K562 (cell line): Measurements from ENCODE around the gene RTN4. TPM values are rescaled to one million over a fixed set of nuclear protein-coding genes. Genes with fewer than 3 reads are reported as not detected.
A peak's percentile ranks its signal among the peaks of the same experiment; 100 is the strongest.

Experiments used
- ARID4B ChIP-seq: sonication (generic); formaldehyde crosslinking; IDR thresholded peaks from 2 replicates; pipeline ENCODE4 v1.8.0; 2022; ENCODE audit warnings: mild to moderate bottlenecking, missing genetic modification reagents
- CBFA2T2 ChIP-seq: fragments of 450-650 bp; conservative IDR thresholded peaks from 2 replicates; pipeline ENCODE4 v1.6.1; 2017; ENCODE audit warnings: mild to moderate bottlenecking
- CEBPB ChIP-seq: fragments of 450-650 bp; IDR thresholded peaks from 2 replicates; pipeline ENCODE4 v1.6.1; 2016; ENCODE audit warnings: missing genetic modification characterization, missing compliant biosample characterization
- CXXC5 ChIP-seq: fragments of 250-450 bp; sonication (Bioruptor Pico); IDR thresholded peaks from 2 replicates; pipeline ENCODE4 v1.8.0; 2022; ENCODE audit warnings: inconsistent platforms, mild to moderate bottlenecking, moderate library complexity
- E2F6 ChIP-seq, 2 experiments: IDR thresholded peaks; 2 replicates each; pipeline ENCODE4 v1.6.1; 2011; ENCODE audit warnings: borderline replicate concordance in 1 of 2, control low read depth in 1 of 2, low read depth in 1 of 2, low read length in 1 of 2, mild to moderate bottlenecking in 1 of 2, mixed read lengths in 1 of 2, moderate library complexity in 1 of 2; ENCODE audit not compliant: insufficient read depth in 1 of 2, insufficient read length in 1 of 2, poor library complexity in 1 of 2, severe bottlenecking in 1 of 2; ENCODE audit errors: extremely low read depth in 1 of 2
- EHMT2 ChIP-seq: fragments of 450-650 bp; IDR thresholded peaks from 2 replicates; pipeline ENCODE4 v1.6.1; 2018; ENCODE audit warnings: antibody characterized with exemption
- ELF2 ChIP-seq: fragments of 250-450 bp; sonication (Bioruptor Pico); IDR thresholded peaks from 2 replicates; pipeline ENCODE4 v1.5.0; 2021; ENCODE audit warnings: mild to moderate bottlenecking
- FOXJ3 ChIP-seq: sonication (generic); formaldehyde crosslinking; IDR thresholded peaks from 2 replicates; pipeline ENCODE4 v1.4.0; 2020; ENCODE audit warnings: mild to moderate bottlenecking, missing genetic modification reagents
- GABPB2 ChIP-seq: fragments of 250-450 bp; sonication (Bioruptor Pico); conservative IDR thresholded peaks from 2 replicates; pipeline ENCODE4 v1.5.1; 2021; ENCODE audit warnings: mild to moderate bottlenecking
- GATAD2A ChIP-seq: fragments of 450-650 bp; IDR thresholded peaks from 2 replicates; pipeline ENCODE4 v1.6.1; 2017
- ILF3 ChIP-seq: fragments of 450-650 bp; IDR thresholded peaks from 2 replicates; pipeline ENCODE4 v1.6.1; 2018; ENCODE audit warnings: antibody characterized with exemption, mild to moderate bottlenecking, moderate library complexity, borderline replicate concordance
- MEIS2 ChIP-seq: fragments of 450-650 bp; IDR thresholded peaks from 2 replicates; pipeline ENCODE4 v1.6.1; 2014; ENCODE audit warnings: mild to moderate bottlenecking; ENCODE audit not compliant: partially characterized antibody
- NCOA2 ChIP-seq, 2 experiments: fragments of 450-650 bp; IDR thresholded peaks; 2 replicates each; pipeline ENCODE4 v1.6.1; 2018; ENCODE audit warnings: mild to moderate bottlenecking in 2 of 2, moderate library complexity in 1 of 2; ENCODE audit not compliant: partially characterized antibody in 2 of 2
- PRDM10 ChIP-seq: fragments of 450-650 bp; IDR thresholded peaks from 2 replicates; pipeline ENCODE4 v1.6.1; 2018; ENCODE audit not compliant: partially characterized antibody
- RFX5 ChIP-seq: IDR thresholded peaks from 2 replicates; pipeline ENCODE4 v1.6.1; 2011; ENCODE audit warnings: low read depth, mild to moderate bottlenecking, improper control_type of control experiment, low read length
- SRSF1 ChIP-seq: fragments of 200-400 bp; formaldehyde crosslinking; IDR thresholded peaks from 2 replicates; pipeline ENCODE4 v1.6.1; 2017; ENCODE audit warnings: mild to moderate bottlenecking, low read depth, low read length, moderate library complexity
- TARDBP ChIP-seq: fragments of 450-650 bp; IDR thresholded peaks from 2 replicates; pipeline ENCODE4 v1.6.1; 2016
- ZNF174 ChIP-seq: fragments of 250-450 bp; sonication (Bioruptor Pico); IDR thresholded peaks from 2 replicates; pipeline ENCODE4 v1.4.0; 2020; ENCODE audit warnings: mild to moderate bottlenecking
- ZNF217 ChIP-seq: sonication (generic); formaldehyde crosslinking; IDR thresholded peaks from 2 replicates; pipeline ENCODE4 v1.8.0; 2022; ENCODE audit warnings: mild to moderate bottlenecking, missing genetic modification reagents
- ZNF274 ChIP-seq: IDR thresholded peaks from 2 replicates; pipeline ENCODE4 v1.6.1; 2011; ENCODE audit warnings: low read depth, mild to moderate bottlenecking, low read length, moderate library complexity, borderline replicate concordance
- ZNF589 ChIP-seq: fragments of 200-800 bp; sonication (Bioruptor generic); IDR thresholded peaks from 2 replicates; pipeline ENCODE4 v1.6.1; 2016; ENCODE audit warnings: low read depth, missing genetic modification characterization, missing compliant biosample characterization
- ZNF778 ChIP-seq: fragments of 450-650 bp; formaldehyde crosslinking; IDR thresholded peaks from 2 replicates; pipeline ENCODE4 v1.4.0; 2020; ENCODE audit warnings: mild to moderate bottlenecking, moderate library complexity
- polyA plus RNA-seq, 8 experiments: library from polyadenylated mRNA; depleted of rRNA in 4 of 8; stranded (reverse) in 5 of 8; unstranded in 3 of 8; fragments of >200 nt; fragmentation: Nextera tagmentation in 2 of 8; fragmentation: Illumina TruSeq in 1 of 8; extraction: Ambion mirVana in 2 of 8; extraction: Trizol in 1 of 8; gene quantifications; 2 replicates each; pipeline versions ENCODE4 v1.2.1 to v1.2.3, GENCODE V29; 2011 to 2014; ENCODE audit warnings: inconsistent platforms in 1 of 8, missing spikeins in 1 of 8
- total RNA-seq, 7 experiments: library from RNA; depleted of rRNA in 6 of 7; stranded (reverse); fragments of >200 nt in 6 of 7; fragmentation: Illumina TruSeq in 2 of 7; extraction: Trizol in 2 of 7; gene quantifications; 2 replicates each; pipeline versions ENCODE4 v1.2.1 to v1.2.3, GENCODE V29; 2011 to 2021; ENCODE audit warnings: low replicate concordance in 1 of 7

RTN4 gene
- total and polyA plus RNA-seq, 9 of the 15 experiments (the other 6 are each of a cell fraction or from before 2014, with no cell fraction given): 73.0 to 248 (median 116) TPM

- no peak for TF ChIP-seq ZNF217
- no peak for TF ChIP-seq ELF2 (CRISPR knock-in tag)
- TF ChIP-seq ZNF274: no peak
- TF ChIP-seq CEBPB (tag): peak; percentile 21; the same call in 1 of the 2 replicates
- TF ChIP-seq CBFA2T2: no peak
- TF ChIP-seq ARID4B (CRISPR knock-in tag): no peak
- peak; percentile 37 for TF ChIP-seq MEIS2
- no peak for TF ChIP-seq GABPB2
- 0 out of 2 replicates have a peak, but pooled peaks have one; percentile 57 for TF ChIP-seq GATAD2A
- TF ChIP-seq RFX5: no peak
- no peak for TF ChIP-seq SRSF1
- no peak for TF ChIP-seq FOXJ3 (CRISPR knock-in tag)
- TF ChIP-seq CXXC5: no peak
- TF ChIP-seq ZNF174 (CRISPR knock-in tag): no peak
- no peak for TF ChIP-seq ZNF589 (CRISPR knock-in tag)
- TF ChIP-seq PRDM10: peak; percentile 68
- TF ChIP-seq E2F6 (IDR thresholded peaks at IDR 0.05; ENCODE audit: borderline replicate concordance in 1 of 2, extremely low read depth in 1 of 2, insufficient read depth in 1 of 2, insufficient read length in 1 of 2, low read depth in 1 of 2, low read length in 1 of 2, poor library complexity in 1 of 2, severe bottlenecking in 1 of 2): no peak
- TF ChIP-seq ILF3: no peak
- no peak for TF ChIP-seq NCOA2 (IDR thresholded peaks at IDR 0.05; ENCODE audit: partially characterized antibody in 2 of 2)
- no peak for TF ChIP-seq TARDBP
- peak; percentile 72; the same call in 1 of the 2 replicates for TF ChIP-seq EHMT2
- no peak for TF ChIP-seq ZNF778 (CRISPR knock-in tag)
Observed at GRCh38 chr2:55090702-55091101, 40.5 kb upstream of the RTN4 start (continued).
